Stimulated activated CD8-positive, alpha-beta memory T cell treated with anti-CD3 and anti-CD28 coated beads, Interleukin-4, amount 100 ng/mL, for 4 hours (primary cell): Measurements from ENCODE around the gene GRAMD4.

Experiments used
- DNase-seq, 2 donors: peaks; one replicate each; pipeline ENCODE4 v3.0.0-alpha.2; 2020; ENCODE audit warnings: low read depth in 2 of 2, low spot score in 1 of 2

The GRAMD4 gene

DNA sequence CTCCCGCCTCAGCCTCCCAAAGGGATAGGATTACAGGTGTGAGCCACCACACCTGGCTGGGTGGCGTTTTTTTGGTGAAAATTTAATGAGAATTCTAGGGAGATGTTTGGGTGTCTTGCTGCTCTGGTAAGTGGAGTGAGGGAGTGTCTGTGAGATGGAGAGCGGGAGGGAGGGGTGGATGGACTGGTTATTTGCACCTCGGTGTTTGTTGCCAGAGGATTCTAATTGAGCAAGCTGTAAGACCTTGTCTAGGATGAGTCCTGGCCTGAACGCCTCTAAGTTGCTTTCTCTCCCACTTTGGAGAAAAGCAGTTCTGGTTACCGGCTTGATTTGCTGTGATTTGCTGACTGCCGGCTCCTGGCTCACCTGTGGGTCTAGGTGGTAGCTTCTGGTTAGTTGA is 22.0 kb upstream of the GRAMD4 start:
- no peak for DNase-seq

DNA sequence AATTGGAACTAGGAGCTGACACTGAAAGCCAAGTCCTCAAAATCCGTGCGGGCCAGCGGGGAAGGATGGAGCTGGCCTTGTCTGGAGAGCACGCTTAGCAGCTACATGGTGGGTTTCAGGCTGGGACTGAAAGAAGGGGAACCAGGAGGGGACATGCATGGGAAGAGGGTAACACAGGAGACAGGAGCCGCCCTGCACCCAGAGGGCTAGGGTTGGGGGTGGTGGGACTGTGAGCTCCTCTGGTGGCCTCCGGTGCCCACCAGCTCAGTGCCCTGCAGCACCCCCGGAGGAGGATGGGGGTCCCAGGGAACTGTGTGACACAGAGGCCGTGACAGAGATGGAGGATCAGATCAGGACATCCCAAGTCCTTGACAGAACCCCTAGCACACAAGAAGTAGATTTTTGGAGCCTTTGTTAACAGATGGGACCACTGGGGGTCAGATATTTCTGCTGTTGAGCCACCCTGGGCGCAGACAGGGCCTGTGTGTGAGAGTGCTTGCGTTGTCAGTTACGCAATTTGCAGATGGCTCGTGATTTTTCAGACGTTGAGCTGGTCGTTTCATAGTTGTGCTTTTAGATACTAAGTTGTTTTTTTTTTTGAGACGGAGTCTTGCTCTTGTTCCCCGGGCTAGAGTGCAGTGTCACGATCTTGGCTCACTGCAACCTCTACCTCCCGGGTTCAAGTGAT is 21.3 kb upstream of the GRAMD4 start:
- DNase-seq = no peak

DNA sequence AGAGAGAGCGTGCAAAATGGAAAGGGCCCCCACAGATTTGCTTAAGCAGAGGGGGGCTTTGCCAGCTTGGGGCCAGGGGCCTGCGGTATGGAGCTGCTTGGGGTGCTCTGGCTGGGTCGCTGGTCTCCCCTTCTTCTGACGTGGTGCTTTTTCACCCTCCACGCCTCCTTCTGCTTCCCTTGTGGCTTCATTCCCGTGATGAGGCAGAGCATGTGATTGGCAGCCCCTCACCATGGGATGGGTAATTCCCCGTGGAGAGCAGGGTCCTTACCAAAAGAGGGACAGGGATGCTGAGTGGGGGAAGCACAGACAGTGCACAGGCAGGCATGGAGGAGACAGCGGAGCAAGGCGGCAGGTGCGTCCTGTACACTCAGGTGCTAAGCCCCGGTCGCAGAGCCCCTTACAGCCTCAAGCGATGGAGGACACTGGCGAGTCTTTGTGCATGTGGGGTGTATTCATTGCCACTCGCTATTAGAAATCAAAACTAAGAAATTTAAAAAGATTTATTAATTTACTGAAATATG is 19.9 kb upstream of the GRAMD4 start:
- DNase-seq = no peak

DNA sequence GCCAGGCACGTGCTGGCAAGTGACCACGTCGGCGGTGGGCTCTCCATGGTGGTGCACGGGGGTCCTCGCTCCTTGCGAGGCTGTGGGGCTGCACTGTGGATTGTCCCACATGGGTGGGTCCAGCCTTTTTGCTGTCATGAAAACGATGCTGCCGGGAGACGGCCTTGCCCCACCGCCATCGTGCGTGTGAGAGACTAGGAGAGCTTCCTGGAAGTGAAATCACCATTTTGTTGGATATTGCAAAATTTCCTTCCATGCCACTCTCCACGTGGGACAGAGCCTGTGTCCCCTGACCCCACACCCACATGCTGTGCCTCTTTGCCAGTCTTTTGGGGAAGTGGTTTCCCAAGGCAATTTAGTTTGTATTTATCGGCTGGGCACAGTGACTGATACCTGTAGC is 18.2 kb upstream of the GRAMD4 start:
- DNase-seq = no peak

DNA sequence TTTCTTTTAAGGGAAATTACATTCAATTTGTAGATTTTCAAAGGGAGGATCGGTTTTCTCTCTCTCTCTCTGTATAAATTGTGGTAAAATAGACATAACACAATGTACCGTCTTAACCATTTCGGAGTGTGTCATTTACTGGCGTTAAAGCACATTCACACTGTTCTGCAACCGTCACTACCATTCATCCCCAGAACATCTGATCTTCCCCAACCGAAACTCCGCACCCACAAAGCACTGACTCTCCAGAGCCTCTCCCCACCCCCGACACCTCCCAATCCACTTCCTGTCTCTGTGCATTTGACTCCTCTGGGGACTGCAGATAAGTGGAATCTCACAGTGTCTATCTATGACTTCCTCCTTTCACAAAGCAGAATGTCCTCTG is 15.9 kb upstream of the GRAMD4 start:
- peak in 1 of 2 donors; percentile 18 for DNase-seq

DNA sequence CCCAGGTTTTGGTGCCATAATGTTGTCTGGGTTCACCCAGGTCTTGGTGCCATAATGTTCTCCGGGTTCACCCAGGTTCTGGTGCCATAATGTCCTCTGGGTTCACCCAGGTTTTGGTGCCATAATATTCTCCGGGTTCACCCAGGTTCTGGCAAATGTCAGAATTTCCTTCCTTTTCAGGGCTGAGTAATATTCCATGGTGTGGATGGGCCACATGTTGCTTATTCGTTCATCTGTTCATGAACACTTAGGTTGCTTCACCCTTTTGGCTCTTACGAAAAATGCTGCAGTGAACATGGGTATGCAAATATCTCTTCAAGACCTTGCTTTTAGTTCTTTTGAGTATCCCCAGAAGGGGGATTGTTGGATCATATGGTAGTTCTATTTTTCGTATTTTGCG is 15.1 kb upstream of the GRAMD4 start:
- no peak for DNase-seq

DNA sequence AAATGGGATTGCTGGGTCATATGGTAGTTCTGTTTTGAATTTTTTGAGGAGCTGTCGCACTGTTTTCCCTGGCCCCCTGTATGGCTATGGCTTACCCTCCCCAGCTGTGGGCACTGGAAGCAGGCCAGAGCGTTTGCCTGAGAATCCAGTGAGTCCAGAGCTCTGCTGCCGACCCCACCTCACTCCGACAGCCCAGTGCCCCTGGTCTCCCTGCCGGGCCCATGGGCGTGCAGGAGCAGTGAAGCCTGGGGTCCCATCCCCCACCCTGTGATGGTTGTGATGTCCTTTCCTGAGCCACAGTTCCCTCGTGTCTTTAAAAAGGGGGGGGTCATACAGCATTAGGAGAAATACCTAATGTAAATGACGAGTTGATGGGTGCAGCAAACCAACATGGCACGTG is 13.3 kb upstream of the GRAMD4 start:
- no peak for DNase-seq

DNA sequence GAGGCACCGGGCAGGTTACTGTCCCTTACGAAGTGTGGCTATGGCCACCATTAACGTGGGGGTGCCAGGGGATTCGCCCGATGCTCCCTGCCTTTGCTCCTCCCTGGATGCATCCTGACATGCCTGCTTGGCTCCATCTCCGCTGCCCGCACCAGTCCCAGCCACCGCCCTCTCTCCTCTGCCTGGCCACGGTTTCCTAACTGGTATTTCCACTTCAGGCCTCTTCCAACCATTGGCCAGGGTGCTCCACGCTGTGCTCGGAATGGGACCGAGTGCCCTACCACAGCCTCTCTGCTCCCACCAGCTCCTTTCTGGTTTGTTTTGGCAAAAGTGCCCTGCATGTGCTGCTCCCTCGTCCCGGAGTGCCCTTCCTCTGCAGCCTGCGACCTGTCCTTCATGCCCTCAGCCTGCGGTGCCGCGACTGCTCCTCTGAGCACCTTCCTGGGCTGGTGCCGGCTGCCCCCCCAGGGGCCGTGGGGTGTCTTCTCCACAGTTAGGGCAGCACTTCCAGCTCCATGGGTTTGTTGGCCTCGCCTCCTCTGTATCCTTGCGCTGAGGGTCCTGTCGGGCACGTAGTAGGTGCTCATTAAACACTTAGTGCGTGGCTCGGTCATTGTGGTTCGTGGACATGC is 12.6 kb upstream of the GRAMD4 start:
- DNase-seq = no peak

DNA sequence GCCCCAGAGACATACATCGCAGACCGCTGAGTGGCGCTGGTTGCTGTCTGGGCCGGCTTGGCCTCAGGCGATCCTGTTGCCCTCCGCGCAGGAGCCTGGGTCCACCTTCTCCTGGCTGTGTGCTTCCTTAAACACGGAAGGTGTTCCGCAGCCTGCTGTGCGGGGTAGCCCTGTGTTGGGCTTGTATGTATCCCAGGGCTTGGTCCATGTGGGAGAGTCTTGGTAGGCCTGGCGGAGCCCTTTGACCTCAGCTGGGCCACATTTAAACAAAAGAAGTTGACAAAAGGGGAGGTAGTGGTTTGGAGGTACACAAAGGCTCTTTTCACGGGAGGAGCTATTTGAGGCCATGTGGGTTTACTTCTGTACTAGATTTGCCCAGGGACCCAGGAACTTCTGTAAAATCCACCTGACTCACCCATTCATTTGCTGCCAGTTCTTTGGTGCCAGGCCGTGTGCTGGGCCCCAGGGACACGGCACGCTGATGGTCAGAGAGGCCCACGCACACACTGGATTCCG is 11.0 kb upstream of the GRAMD4 start:
- DNase-seq = no peak

DNA sequence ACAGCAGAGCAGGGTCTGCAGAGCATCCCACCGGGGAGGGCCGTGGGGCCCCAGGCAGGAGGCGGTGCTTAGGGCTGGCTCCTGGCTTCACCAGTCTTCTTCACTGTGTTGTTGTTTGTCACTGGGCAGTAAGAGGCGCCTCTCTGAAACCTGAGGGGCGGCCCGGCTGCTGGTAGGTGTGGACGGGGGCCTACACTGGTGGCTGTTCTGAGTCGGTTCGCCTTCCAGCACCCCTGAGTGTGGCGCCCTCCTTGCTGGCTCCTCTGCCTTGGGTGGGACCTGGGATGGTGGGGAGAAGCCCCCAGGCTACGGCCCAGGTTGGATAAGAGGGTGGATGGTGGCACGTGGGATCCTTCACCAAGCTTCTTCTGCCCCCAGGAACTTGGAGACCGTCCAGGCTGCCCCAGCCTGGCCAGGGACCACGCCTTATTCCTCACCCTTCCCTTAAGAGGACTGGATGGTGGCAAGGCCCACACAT is 10.4 kb upstream of the GRAMD4 start:
- no peak for DNase-seq

DNA sequence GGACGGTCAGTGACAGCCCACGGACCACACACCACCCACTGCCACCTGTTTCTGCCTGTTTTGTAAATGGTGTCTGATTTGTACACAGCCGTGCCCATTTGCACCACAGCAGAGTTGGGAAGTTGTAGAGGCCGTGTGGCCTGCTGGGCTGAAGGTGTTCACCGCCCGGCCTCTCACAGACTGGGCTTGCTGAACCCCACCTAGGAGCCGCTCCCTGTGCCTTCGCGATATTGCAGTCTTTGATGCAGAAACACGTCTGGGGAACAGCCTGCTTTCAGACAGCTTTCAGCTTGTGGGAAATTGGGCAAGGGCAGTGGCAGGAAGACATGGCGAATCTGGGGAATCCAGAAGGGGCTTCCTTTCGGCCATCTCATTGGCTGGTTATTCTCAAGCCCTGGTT is 9.8 kb upstream of the GRAMD4 start:
- no peak for DNase-seq

DNA sequence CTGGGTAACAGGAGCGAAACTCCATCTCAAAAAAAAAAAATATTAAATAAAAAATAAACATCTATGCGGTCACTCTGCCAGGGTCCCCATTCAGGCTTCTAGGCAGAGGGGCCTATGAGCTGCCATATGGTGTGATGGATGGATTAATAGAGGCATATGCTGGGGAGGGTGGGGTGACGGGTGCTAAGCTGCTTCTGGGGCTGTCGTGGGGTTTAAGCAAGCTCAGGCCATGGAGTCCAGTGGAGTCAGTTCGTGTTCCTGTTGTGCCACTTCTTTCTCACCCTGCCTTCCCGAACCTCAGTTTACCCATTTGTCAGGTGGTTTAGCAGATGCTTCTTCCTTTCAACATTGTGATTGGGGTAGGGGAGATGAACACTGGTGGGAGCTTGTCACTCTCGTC is 9.0 kb upstream of the GRAMD4 start:
- no peak for DNase-seq

DNA sequence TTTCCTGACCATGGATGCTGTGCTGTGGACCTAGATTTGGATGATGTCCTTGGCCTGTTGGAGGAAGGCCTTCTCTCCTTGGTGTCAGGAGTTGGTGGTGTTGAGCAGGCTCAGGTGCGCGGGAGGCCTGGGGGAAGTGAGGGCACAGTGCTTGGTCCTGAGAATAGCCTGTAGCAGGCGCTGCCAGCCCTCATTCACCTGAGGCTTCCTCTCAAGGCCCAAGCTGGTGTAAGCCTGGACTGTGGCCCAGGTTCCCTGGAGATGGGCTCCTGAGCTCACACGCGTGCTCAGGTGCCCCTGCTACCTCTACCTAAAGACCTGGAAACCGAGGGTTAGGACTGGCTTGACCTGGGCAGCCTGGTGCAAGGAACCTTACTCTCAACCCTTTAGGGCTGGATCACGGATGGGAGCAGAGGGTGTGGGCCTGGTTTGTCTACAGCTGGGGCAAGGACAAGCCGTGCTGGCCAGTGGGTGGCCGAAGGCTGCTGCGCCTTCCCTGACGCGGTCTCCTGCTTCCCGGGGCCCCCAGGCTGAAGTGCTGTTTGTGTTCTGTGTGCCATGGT is 7.8 kb upstream of the GRAMD4 start:
- no peak for DNase-seq

DNA sequence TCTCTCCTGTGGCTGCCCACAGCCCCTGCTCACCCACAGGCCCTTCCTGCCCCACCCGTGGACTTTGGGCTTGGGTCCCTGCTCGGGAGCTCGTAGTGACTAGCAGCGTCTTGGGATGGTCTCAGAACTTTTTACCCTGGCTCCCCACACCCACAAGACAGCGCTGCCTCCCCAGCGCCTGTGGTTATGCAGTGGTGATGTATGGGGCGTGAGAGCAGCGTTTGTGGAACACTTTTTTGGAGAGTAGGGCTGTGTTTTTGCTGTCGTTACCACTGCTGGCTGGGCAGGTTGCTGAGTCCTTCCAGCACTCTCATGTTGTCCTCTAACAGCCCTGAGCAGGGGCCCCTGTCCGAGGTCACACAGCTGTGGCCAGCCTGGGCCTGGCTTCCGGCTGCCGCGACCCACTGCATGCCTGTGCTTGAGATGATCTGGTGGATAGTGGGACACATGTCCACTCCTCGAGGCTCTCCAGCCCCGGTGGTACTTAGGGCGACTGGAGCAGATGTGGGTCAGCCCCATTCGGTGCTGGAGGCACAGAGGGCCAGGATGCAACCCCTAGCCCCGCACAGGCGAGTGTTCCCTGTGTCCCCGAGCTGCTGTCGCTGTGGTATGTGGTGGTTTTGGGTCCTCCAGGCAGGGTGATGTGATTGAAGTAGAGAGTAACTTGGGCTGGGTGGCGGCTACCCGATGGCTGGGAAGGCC is 7.1 kb upstream of the GRAMD4 start:
- DNase-seq = peak in 1 of 2 donors; percentile 23

DNA sequence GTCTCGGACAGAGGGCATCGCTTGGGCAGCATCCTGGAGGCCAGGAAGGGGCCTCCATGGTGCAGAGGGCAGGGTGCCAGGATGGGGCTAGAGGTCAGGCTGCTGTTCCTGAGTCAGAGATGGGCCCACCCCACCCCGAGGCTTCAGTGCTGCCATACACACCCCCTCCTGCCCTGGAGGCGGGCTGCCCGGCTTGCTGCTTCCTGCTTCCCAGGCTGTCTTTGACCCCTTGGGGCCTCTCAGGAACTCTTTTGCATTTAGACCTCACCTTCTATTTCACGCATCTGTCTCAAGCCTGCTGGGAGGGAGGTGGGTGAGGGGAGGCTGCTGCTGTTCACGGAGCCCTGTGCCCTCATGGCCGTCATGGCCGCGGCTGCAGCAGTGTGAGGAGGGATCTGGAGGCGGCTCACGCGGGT is 6.6 kb upstream of the GRAMD4 start:
- DNase-seq = no peak

DNA sequence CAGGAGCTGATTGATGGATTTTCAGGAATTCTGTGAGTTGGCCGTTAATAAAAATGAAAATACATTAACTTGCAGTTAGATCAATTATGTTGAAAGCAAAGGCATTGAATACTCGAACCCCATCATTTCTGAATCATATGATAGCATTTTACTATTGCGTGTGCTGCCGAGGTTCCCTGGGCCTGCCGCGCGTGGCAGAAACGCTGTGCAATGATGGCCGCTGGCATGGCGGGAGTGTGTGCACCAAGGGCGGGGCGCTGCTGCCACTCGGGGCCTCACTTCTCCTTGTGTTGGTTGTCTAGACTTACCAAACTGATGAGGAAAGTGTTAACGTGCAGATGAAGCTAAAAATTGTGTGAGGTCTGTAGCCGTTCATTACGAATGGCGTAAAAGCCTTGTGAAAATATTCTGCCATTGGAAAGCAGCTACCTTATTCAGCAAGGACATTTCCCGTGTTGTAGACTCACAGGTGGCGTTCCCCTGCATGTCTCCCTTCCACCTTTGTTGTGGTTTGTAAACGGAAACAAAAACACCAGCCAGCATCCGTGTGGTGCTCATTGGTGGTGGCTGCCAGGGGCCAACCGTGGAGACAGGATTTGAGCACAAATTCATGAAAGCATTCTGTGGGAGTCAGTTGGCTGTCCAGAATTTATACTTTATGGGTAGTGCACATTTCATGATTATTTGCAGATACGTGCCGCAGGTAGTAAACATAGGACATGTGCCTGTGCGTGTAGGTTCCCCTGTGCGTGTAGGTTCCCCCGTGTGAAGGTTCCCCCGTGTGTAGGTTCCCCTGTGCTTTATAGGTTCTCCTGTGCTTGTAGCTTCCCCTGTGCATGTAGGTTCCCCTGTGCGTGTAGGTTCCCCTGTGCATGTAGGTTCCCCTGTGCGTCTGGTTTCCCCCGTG is 5.9 kb upstream of the GRAMD4 start:
- DNase-seq = peak; percentile 31 to 36

DNA sequence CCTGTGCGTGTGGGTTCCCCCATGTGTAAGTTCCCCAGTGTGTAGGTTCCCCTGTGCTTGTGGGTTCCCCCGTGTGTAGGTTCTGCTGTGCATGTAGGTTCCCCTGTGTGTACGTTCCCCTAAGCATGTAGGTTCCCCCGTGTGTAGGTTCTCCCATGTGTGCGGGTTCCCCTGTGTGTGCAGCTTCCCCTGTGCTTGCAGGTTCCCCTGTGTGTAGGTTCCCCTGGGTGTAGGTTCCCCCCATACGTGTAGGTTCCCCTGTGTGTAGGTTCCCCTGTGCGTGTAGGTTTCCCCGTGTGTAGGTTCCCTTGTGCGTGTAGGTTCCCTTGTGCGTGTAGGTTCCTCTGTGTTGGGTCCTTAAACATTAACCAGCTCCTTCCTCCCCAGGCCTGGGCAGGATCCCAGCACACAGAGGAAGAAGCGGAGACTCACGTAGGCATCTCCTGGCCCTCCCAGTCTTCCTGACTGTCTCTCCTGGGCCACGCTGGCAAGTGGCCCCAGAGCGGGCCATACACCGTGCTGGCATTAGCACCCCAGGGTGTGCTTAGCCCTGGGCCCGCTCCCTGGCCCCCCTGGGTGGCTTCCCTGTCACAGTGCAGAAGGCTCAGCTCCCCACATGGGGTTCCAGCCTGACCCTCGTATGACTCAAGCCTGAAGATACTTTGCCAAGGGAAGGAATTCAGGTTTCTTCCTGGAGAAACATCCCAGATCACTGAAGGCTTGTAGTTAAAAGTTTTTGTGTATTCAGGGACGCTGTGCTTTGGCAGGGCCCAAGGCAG is 2.8 kb upstream of the GRAMD4 start:
- no peak for DNase-seq

DNA sequence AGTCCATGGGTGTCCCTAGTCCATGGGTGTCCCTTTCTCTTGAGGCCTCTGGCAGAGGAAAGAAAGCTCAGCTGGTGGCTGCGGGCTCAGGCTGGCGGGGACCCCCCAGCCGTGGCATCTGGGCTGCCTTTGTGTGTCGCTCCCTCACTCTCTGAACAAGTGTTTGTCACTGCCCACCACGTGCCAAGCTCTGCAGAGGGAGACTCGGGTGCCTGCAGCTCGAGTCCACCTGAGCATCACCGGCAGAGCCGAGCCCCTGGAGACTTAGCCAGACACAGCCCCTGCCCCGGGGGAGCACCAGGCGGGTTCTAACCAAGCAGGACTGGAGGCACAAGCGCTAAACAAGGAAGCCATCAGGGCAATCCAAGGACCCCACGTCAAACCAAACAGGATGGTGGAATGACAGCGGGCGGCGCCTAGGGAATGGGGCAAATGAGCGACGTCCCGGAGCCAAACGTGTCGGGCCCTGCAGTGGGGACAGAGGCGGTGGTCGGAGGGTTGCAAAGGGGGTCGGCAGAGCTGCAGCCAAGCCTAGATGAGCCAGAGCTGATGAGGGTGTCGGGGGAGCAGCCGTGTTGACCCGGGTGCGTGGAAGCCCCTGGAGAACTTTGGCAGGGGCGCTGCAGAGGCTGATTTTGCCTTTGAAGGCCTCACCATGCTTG is 2.1 kb upstream of the GRAMD4 start:
- no peak for DNase-seq

DNA sequence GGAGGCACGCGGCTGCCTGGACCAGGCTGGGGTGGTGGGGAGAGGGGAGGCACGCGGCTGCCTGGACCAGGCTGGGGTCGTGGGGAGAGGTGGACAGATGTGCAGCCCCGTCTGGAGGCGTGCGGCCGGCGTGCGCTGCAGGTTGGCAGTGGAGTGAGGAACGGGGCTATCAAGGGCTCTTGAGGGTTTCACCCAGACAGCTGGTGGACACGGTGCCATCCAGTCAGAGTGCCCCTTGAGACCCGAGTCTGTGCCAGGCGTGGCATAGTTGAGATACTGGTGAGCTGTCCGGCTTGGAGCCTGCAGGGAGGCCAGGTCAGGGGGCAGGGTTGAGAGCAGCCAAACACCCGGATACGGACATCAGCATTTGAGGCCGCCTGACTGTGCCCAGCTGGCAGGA is 1.5 kb upstream of the GRAMD4 start:
- DNase-seq = no peak
